Smooth muscle cell (in vitro differentiated cells): Measurements from ENCODE around the gene DNAH6. TPM values are rescaled to one million over a fixed set of nuclear protein-coding genes. Genes with fewer than 3 reads are reported as not detected.

Experiments
- DNase-seq: peaks from one replicate; lab custom pipeline; 2025; ENCODE audit not compliant: unreplicated experiment; lab: John Stamatoyannopoulos, UW
- H2AFZ ChIP-seq: fragments of 200-600 bp; sonication (generic); 2 replicates; pipeline ENCODE4 v1.6.0; 2016; ENCODE audit warnings: antibody characterized with exemption, low read depth, mild to moderate bottlenecking
- H3F3A ChIP-seq: fragments of 200-600 bp; sonication (generic); 2 replicates; pipeline ENCODE4 v1.6.0; 2017; ENCODE audit warnings: antibody characterized with exemption, low read depth
- H3K27ac ChIP-seq: fragments of 200-600 bp; sonication (generic); 2 replicates; pipeline ENCODE4 v1.5.1; 2016; ENCODE audit warnings: low read depth, mild to moderate bottlenecking
- H3K27me3 ChIP-seq: fragments of 200-600 bp; sonication (generic); 2 replicates; pipeline ENCODE4 v1.6.1; 2016; ENCODE audit warnings: low read depth, mild to moderate bottlenecking
- H3K36me3 ChIP-seq: fragments of 200-600 bp; sonication (generic); 2 replicates; pipeline ENCODE4 v1.5.1; 2016; ENCODE audit warnings: low read depth
- H3K4me1 ChIP-seq: fragments of 200-600 bp; sonication (generic); 2 replicates; pipeline ENCODE4 v1.5.1; 2016; ENCODE audit warnings: low read depth
- H3K4me2 ChIP-seq: fragments of 200-600 bp; sonication (generic); 2 replicates; pipeline ENCODE4 v1.6.0; 2016; ENCODE audit warnings: mild to moderate bottlenecking
- H3K4me3 ChIP-seq: fragments of 200-600 bp; sonication (generic); 2 replicates; pipeline ENCODE4 v1.5.1; 2016; ENCODE audit warnings: mild to moderate bottlenecking
- H3K79me2 ChIP-seq: fragments of 200-600 bp; sonication (generic); 2 replicates; pipeline ENCODE4 v1.6.0; 2016; ENCODE audit warnings: low read depth, mild to moderate bottlenecking
- H3K9ac ChIP-seq: fragments of 200-600 bp; sonication (generic); 2 replicates; pipeline ENCODE4 v1.6.0; 2016; ENCODE audit warnings: low read depth
- H3K9me3 ChIP-seq: fragments of 200-600 bp; sonication (generic); replicated peaks from 2 replicates; pipeline ENCODE4 v1.5.1; 2016; ENCODE audit warnings: low read depth
- H4K20me1 ChIP-seq: fragments of 200-600 bp; sonication (generic); 2 replicates; pipeline ENCODE4 v1.6.0; 2016; ENCODE audit warnings: low read depth
- WGBS: methylation state at CpG from one replicate; pipeline ENCODE4 v1.1.7; 2016; ENCODE audit warnings: low lambda C conversion rate; 5-methylcytosine and 5-hydroxymethylcytosine counted together
- polyA plus RNA-seq: library from polyadenylated mRNA; unstranded; fragments of >200 nt; fragmentation: Nextera tagmentation; extraction: Ambion mirVana; gene quantifications from 2 replicates; pipeline ENCODE4 v1.2.1, GENCODE V29; 2016
- total RNA-seq: library from RNA; depleted of rRNA; stranded (reverse); fragments of >200 nt; gene quantifications from 2 replicates; pipeline ENCODE4 v1.2.3, GENCODE V29; 2014
- TF ChIP-seq, protein P1 (sequence below): fragments of 200-600 bp; sonication (generic); IDR thresholded peaks from 2 replicates; pipeline ENCODE4 v1.5.1; 2017; ENCODE audit warnings: borderline replicate concordance, mild to moderate bottlenecking, antibody characterized with exemption; ENCODE audit not compliant: insufficient read depth, poor library complexity, severe bottlenecking

Gene DNAH6
- total and polyA plus RNA-seq, 2 experiments from 2014 or later, result 0.27 to 0.96 TPM

DNA sequence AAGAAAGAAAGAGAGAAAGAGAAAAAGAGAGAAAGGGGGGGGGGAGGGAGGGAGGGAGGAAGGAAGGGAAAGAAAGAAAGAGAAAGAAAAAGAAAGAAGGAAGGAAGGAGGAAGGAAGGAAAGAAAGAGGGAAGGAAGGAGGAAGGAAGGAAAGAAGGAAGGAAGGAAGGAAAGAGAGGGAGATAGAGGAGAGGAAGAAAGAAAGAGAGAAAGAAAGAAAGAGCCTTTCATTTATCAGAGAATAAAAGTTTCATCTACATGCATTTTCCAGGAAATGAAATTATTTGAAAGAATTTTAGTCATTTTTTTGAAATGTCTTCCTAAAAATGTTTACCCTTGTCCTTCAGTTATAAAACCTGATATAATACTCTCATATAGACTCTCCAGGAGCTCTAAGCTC lies 192.1 kb downstream of the DNAH6 start:
- no peaks in the 10 kb centered on the region for H3F3A ChIP-seq
- no peaks in the 10 kb centered on the region for H3K4me1 ChIP-seq
- H3K27ac ChIP-seq, result no peak overlapping the region
- H3K4me3 ChIP-seq, result no peak overlapping the region
- no peak for DNase-seq
- H3K27me3 ChIP-seq, result no peaks in the 10 kb centered on the region
- H3K36me3 ChIP-seq, result no peaks in the 10 kb centered on the region
- H4K20me1 ChIP-seq, result no peaks in the 10 kb centered on the region
- no peaks in the 10 kb centered on the region for H3K79me2 ChIP-seq
- H3K9ac ChIP-seq, result no peak overlapping the region
- no peak overlapping the region for H3K4me2 ChIP-seq
- H2AFZ ChIP-seq, result no peak overlapping the region
- TF ChIP-seq, protein P1, sequence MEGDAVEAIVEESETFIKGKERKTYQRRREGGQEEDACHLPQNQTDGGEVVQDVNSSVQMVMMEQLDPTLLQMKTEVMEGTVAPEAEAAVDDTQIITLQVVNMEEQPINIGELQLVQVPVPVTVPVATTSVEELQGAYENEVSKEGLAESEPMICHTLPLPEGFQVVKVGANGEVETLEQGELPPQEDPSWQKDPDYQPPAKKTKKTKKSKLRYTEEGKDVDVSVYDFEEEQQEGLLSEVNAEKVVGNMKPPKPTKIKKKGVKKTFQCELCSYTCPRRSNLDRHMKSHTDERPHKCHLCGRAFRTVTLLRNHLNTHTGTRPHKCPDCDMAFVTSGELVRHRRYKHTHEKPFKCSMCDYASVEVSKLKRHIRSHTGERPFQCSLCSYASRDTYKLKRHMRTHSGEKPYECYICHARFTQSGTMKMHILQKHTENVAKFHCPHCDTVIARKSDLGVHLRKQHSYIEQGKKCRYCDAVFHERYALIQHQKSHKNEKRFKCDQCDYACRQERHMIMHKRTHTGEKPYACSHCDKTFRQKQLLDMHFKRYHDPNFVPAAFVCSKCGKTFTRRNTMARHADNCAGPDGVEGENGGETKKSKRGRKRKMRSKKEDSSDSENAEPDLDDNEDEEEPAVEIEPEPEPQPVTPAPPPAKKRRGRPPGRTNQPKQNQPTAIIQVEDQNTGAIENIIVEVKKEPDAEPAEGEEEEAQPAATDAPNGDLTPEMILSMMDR, result no peak
- no peaks in the 10 kb centered on the region for H3K9me3 ChIP-seq

DNA sequence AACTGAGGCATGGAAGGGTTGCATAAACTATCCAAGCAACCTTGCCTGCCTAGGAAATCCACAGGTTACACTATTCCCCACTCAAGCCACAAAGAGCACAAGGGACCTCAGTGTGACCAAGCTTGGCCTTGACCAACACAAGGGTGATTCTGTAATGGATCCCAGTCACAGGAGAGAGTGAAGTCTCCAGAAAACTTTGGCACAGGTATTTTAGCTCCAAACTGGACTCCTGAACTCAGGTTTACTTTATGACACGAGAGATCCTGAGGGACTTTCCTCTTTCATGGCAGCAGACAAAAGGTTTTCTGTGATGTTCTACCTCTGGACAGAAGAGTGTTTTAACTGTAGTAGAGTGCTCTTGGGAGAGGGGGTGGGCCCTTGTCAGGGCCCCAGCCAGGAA lies 195.4 kb downstream of the DNAH6 start:
- H2AFZ ChIP-seq, result no peak overlapping the region
- H3K4me2 ChIP-seq, result no peak overlapping the region
- no peak overlapping the region for H3K4me3 ChIP-seq
- 89% methylated on average over 1 of the region's 1 CpG for WGBS
- H4K20me1 ChIP-seq, result no peaks in the 10 kb centered on the region
- TF ChIP-seq, protein P1, result no peak
- H3K9me3 ChIP-seq, result no peaks in the 10 kb centered on the region
- H3K4me1 ChIP-seq, result no peaks in the 10 kb centered on the region
- no peaks in the 10 kb centered on the region for H3K36me3 ChIP-seq
- no peak overlapping the region for H3K27ac ChIP-seq
- DNase-seq, result no peak
- H3K9ac ChIP-seq, result no peak overlapping the region
- H3K27me3 ChIP-seq, result no peaks in the 10 kb centered on the region
- H3K79me2 ChIP-seq, result no peaks in the 10 kb centered on the region
- no peaks in the 10 kb centered on the region for H3F3A ChIP-seq

DNA sequence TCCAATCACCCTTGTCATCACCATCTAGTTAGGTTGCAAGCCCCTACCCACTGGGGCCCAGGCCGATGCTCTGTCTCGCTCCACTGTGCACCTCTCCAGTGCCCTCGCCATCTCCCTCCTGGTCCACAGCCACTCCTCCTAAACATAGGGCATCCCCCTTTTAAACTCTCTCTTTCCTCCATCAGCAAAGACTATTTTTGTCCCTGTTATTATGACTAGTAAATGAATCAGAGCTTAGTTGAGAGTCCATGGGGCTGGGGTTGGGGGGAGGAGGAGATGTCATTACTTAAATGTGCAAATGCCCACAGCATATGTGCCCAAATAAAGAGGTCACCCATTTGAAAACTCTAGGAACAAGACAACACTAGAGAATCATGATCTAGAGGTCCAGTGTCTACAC lies 197.1 kb downstream of the DNAH6 start:
- no peaks in the 10 kb centered on the region for H3K4me1 ChIP-seq
- H4K20me1 ChIP-seq, result no peaks in the 10 kb centered on the region
- no peaks in the 10 kb centered on the region for H3K36me3 ChIP-seq
- no peaks in the 10 kb centered on the region for H3K9me3 ChIP-seq
- TF ChIP-seq, protein P1, result no peak
- no peak overlapping the region for H3K4me2 ChIP-seq
- no peaks in the 10 kb centered on the region for H3F3A ChIP-seq
- no peak for DNase-seq
- H3K9ac ChIP-seq, result no peak overlapping the region
- 96% methylated on average over 3 of the region's 3 CpGs for WGBS
- H3K79me2 ChIP-seq, result no peaks in the 10 kb centered on the region
- H3K27ac ChIP-seq, result no peak overlapping the region
- no peak overlapping the region for H3K4me3 ChIP-seq
- no peaks in the 10 kb centered on the region for H3K27me3 ChIP-seq
- H2AFZ ChIP-seq, result no peak overlapping the region

DNA sequence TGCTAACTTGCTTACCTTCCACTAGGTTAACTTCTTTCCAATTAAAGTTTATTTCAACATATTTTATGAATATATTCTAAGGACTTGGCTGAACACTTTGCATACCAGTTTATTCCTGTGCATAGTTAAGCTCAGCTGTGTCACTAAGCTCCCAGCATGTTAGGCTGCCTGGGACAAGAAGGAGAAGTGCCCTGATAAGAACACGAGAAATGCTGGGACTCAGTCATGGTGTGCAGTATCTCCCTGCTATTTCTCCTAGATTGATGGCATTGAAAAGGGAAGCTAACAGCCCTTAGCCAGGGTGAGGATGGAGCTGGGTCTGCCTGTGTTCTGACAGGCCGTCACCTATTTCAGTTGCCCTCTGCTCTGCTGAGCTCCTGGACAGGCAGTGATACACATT lies 200.3 kb downstream of the DNAH6 start:
- Histone ChIP-seq H3K4me1 (no peaks in the 10 kb centered on the region), H3K36me3 (no peaks in the 10 kb centered on the region), H3K27ac (no peak overlapping the region), H4K20me1 (no peaks in the 10 kb centered on the region), H3K79me2 (no peaks in the 10 kb centered on the region), H3K27me3 (no peaks in the 10 kb centered on the region), H3F3A (no peaks in the 10 kb centered on the region), H3K9ac (no peak overlapping the region), H3K4me2 (no peak overlapping the region), H3K9me3 (no peaks in the 10 kb centered on the region), H3K4me3 (no peak overlapping the region), H2AFZ (no peak overlapping the region)
- DNase-seq, result no peak
- TF ChIP-seq, protein P1, result no peak
- WGBS, result 76% methylated on average over 2 of the region's 2 CpGs
